Measurements from ENCODE around the gene LIN7C. TPM values are rescaled to one million over a fixed set of nuclear protein-coding genes. Genes with fewer than 3 reads are reported as not detected.

The LIN7C gene
- total and polyA plus RNA-seq, 2 of the 13 experiments (the other 11 are each of a cell fraction or from before 2014, with no cell fraction given): 14.8 to 37.2 TPM

- TF ChIP-seq ZNF646 (CRISPR knock-in tag; IDR thresholded peaks at IDR 0.05): no peak
- no peak for TF ChIP-seq CAMTA2 (CRISPR knock-in tag; IDR thresholded peaks at IDR 0.05; ENCODE audit: borderline replicate concordance)
- TF ChIP-seq XBP1 (CRISPR knock-in tag; IDR thresholded peaks at IDR 0.05): no peak
- TF ChIP-seq PITX1 (CRISPR knock-in tag; IDR thresholded peaks at IDR 0.05): peak; percentile 93
- TF ChIP-seq DR1 (CRISPR knock-in tag; IDR thresholded peaks at IDR 0.05): peak; percentile 38; the same call in 1 of the 2 replicates
- no peak for TF ChIP-seq ATRX (CRISPR knock-in tag; IDR thresholded peaks at IDR 0.05; ENCODE audit: borderline replicate concordance)
- TF ChIP-seq BCLAF1 (IDR thresholded peaks at IDR 0.05): no peak
- TF ChIP-seq ZNF337 (CRISPR knock-in tag; IDR thresholded peaks at IDR 0.05; ENCODE audit: borderline replicate concordance, low read depth): no peak
- TF ChIP-seq NR3C1 (CRISPR knock-in tag; IDR thresholded peaks at IDR 0.05): no peak
- TF ChIP-seq U2AF1 (optimal IDR thresholded peaks at IDR 0.05; ENCODE audit: low read depth, low read length): no peak
- TF ChIP-seq ZBTB21 (CRISPR knock-in tag; IDR thresholded peaks at IDR 0.05): no peak
- no peak for TF ChIP-seq ZHX2 (IDR thresholded peaks at IDR 0.05; ENCODE audit: low read depth)
- no peak for TF ChIP-seq ZHX2 (CRISPR knock-in tag; IDR thresholded peaks at IDR 0.05; ENCODE audit: borderline replicate concordance)
- peak; percentile 66; the same call in 1 of the 2 replicates for TF ChIP-seq DMAP1 (CRISPR knock-in tag; IDR thresholded peaks at IDR 0.05)
- TF ChIP-seq PTBP1 (IDR thresholded peaks at IDR 0.05; ENCODE audit: low read depth, low read length, poor library complexity, severe bottlenecking): no peak
- TF ChIP-seq POLR2G (IDR thresholded peaks at IDR 0.05; ENCODE audit: low read depth, low read length): no peak
- TF ChIP-seq SAP130 (CRISPR knock-in tag; IDR thresholded peaks at IDR 0.05; ENCODE audit: low read depth): peak; percentile 82
These were observed 30.9 kb downstream of the LIN7C start (continued) for GRCh38 chr11:27475622-27476021.
